A673 (cell line): ENCODE data around the gene SERINC3.

ENCODE experiments used
- EZH2 ChIP-seq: fragments of 200-600 bp; sonication (generic); IDR thresholded peaks from 2 replicates; pipeline ENCODE4 v1.6.1; 2017; ENCODE audit warnings: borderline replicate concordance, low read depth, mild to moderate bottlenecking, mixed read lengths, antibody characterized with exemption, low read length; ENCODE audit not compliant: poor library complexity, severe bottlenecking
- TF ChIP-seq, protein P1 (sequence below): fragments of 300-800, 200-600 bp; sonication (generic); conservative IDR thresholded peaks from 2 replicates; pipeline ENCODE4 v1.5.1; 2017; ENCODE audit warnings: low read depth, mild to moderate bottlenecking, antibody characterized with exemption, low read length, moderate library complexity, mixed read lengths

DNA sequence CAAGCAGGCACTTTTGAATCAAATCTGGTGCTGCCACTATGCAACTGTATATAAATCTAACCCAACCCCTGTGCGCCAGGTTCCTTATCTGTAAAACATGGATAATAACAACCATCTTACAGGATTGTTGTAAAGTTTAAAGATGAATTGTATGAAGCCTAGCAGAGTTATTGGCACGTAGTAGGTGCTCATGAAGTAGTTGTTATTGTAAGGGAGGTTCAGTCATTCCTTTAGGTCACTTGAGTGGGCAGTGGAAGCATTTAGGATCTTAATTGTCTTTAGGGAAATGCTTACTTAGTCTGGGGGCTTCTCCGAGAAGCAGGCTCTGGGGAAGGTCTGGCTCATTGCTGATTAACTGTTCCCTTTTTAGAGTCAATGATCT, 30.7 kb upstream of the SERINC3 start:
- TF ChIP-seq, protein P1, sequence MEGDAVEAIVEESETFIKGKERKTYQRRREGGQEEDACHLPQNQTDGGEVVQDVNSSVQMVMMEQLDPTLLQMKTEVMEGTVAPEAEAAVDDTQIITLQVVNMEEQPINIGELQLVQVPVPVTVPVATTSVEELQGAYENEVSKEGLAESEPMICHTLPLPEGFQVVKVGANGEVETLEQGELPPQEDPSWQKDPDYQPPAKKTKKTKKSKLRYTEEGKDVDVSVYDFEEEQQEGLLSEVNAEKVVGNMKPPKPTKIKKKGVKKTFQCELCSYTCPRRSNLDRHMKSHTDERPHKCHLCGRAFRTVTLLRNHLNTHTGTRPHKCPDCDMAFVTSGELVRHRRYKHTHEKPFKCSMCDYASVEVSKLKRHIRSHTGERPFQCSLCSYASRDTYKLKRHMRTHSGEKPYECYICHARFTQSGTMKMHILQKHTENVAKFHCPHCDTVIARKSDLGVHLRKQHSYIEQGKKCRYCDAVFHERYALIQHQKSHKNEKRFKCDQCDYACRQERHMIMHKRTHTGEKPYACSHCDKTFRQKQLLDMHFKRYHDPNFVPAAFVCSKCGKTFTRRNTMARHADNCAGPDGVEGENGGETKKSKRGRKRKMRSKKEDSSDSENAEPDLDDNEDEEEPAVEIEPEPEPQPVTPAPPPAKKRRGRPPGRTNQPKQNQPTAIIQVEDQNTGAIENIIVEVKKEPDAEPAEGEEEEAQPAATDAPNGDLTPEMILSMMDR: no peak
- TF ChIP-seq EZH2: no peak
